GM21423 (cell line): ENCODE measurements around the gene EVPL.
"Not testable (repeated sequence)": the region's sequence is repeated elsewhere in the genome, so short reads cannot be mapped to it uniquely, and the experiment has no call there.

ENCODE experiments used
- ATAC-seq: cut with Tn5 transposase; IDR thresholded peaks from one replicate; pipeline ENCODE4 v1.9.1; 2021; ENCODE audit warnings: mild to moderate bottlenecking, moderate library complexity; ENCODE audit not compliant: unreplicated experiment

The EVPL gene

GRCh38 chr17:76000755-76001521, 26.2 kb downstream of the EVPL start, which contains the start of gene CDK3:
TSS of gene CDK3 (plus strand) at chr17:76000855. CDS start at chr17:76001426, 571 bp downstream.
- no peak for ATAC-seq

- no peak for ATAC-seq
These were observed 26.9 kb downstream of the EVPL start for GRCh38 chr17:76000016-76000754.

GRCh38 chr17:75998327-75998795, 28.7 kb downstream of the EVPL start:
- no peak for ATAC-seq

- ATAC-seq = peak; percentile 65
These were observed 30.2 kb downstream of the EVPL start for GRCh38 chr17:75996665-75997590.

- no peak for ATAC-seq
These were observed 31.7 kb downstream of the EVPL start for GRCh38 chr17:75995385-75995925.

- no peak for ATAC-seq
These were observed 32.2 kb downstream of the EVPL start for GRCh38 chr17:75994802-75995370.

GRCh38 chr17:75991396-75991795, 35.7 kb downstream of the EVPL start:
- ATAC-seq = no peak

GRCh38 chr17:75987041-75987440, 40.1 kb downstream of the EVPL start:
- ATAC-seq = no peak

- no peak for ATAC-seq
These were observed 41.1 kb downstream of the EVPL start for GRCh38 chr17:75985986-75986385.

- no peak for ATAC-seq
These were observed 43.5 kb downstream of the EVPL start for GRCh38 chr17:75983501-75984181.

- no peak for ATAC-seq
These were observed 46.0 kb downstream of the EVPL start for GRCh38 chr17:75981019-75981615.

GRCh38 chr17:75980188-75981018, 46.7 kb downstream of the EVPL start:
- ATAC-seq = no peak

GRCh38 chr17:75979705-75980187, 47.4 kb downstream of the EVPL start:
- ATAC-seq = no peak

- ATAC-seq = peak; percentile 91
These were observed 48.0 kb downstream of the EVPL start, which contains the start of the genes ACOX1 and TEN1 for GRCh38 chr17:75978938-75979704. TSS of gene ACOX1 (minus strand) at chr17:75979166. CDS start at chr17:75979073, 93 bp downstream. TSS of gene TEN1 (plus strand) at chr17:75979240. CDS start at chr17:75986193, 6,953 bp downstream.

GRCh38 chr17:75976175-75976848, 50.8 kb downstream of the EVPL start:
- no peak for ATAC-seq

GRCh38 chr17:75975757-75976174, 51.3 kb downstream of the EVPL start:
- no peak for ATAC-seq

GRCh38 chr17:75975187-75975586, 51.9 kb downstream of the EVPL start:
- not testable (repeated sequence) for ATAC-seq
